NCI-H2196 treated with DMSO at 0.1 percent for 48 hours (cell line): ENCODE measurements around the gene ZFP82.

Source experiments
- DNase-seq: peaks from one replicate; lab custom pipeline; 2025; ENCODE audit not compliant: unreplicated experiment; lab: John Stamatoyannopoulos, UW

ZFP82 gene

DNA sequence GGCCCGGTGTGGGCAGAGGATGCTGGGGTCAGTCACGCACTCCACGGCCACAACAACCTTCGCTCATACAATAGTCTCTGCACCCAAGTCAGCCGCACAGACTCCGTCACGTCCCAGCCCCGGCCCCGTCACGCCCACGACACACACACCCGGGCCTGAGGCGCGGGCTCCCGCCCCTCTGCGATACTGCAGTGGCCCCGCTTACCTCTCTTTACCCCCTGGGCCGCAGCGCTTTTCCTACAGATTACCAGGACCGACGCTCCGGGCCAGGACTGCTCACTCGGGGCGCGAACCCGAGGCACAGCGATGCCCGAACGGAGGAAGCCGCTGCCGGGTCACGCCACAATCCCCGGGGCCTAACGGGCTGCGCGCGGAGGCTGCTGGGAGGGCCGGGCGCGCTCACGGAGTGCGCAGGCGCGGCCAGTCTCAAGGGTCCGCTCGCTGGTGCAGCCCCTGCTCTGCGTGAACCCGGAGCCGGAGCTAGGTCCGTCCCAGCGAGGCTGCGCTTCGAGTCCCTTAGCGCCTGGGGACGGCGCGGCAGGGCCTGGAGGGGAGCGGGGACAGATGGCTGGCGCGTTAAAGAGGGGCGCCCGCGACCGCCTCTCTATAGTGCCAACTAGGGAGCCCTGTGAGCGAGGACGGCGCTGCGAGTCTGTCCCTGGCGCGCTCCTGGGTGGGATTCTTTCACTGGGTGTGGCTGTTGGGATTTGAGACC, at the start of gene ZFP82:
Gene ZFP82 (minus strand): TSS at position 358 of the 715 bp plus-strand sequence. CDS start 8,855 bp downstream, outside the sequence.
- peak; percentile 56 for DNase-seq

DNA sequence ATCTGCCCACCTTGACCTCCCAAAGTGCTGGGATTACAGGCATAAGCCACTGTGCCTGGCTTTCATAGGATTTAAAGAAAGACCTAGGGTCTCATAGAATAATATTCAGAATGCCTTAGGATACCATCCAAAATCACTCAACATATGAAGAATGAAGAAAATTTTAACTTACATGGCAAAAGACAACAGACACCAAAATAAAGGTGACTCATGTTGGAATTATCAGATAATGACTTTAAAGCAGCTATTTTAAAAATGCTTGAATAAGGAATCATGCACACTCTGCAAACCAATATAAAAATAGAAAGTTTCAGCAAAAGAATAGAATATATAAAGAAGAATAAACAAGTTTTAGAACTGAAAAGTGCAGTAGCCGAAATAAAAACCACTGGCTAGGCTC, 41.6 kb upstream of the ZFP82 start:
- no peak for DNase-seq

DNA sequence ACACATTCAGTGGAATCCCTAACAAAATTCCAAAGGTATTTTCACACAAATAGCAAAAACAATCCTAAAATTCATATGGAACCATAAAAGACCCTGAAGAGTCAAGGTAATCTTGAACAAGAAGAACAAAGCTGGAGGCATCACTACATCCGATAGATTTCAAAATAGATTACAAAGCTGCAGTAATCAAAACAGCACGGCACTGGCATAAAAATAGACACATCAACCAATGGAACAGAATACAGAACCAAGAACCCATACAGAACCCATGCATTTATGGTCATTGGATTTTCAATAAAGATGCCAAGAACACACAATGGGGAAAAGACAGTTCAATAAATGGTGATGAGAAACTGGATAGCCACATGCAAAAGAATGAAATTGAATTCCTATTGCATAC, 38.4 kb upstream of the ZFP82 start:
- no peak for DNase-seq

DNA sequence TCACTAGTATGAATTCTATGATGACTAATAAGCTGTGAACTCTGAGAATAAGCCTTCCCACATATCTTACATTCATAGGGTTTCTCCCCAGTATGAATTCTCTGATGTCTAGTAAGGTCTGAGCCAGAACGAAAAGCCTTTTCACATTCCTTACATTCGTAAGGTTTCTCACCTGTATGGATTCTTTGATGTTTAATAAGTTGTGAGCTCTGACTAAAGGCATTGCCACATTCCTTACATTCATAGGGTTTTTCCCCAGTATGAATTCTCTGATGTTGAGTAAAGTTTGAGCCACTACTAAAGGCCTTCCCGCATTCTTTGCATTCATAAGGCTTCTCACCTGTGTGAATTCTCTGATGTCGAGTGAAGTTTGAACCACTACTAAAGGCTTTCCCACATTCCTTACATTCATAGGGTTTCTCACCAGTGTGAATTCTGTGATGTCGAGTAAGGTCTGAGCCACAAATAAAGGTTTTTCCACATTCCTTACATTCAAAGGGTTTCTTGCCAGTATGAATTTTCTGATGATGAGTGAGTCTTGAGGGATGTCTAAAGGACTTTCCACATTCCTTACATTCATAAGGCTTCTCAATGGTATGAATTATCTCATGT, 30.7 kb upstream of the ZFP82 start:
- no peak for DNase-seq

DNA sequence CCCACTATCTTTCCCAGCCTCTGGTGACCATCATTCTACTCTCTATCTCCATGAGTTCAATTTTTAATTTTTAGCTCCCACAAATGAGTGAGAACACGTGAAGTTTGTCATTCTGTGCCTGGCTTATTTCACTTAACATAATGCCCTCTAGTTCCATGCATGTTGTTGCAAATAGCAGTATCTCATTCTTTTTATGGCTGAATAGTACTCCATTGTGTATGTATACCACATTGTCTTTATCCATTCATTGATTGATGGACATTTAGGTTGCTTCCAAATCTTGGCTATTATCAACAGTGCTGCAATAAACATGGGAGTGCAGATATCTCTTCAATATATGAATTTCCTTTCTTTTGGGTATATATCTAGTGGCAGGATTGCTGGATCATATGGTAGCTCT, 22.9 kb upstream of the ZFP82 start:
- no peak for DNase-seq

DNA sequence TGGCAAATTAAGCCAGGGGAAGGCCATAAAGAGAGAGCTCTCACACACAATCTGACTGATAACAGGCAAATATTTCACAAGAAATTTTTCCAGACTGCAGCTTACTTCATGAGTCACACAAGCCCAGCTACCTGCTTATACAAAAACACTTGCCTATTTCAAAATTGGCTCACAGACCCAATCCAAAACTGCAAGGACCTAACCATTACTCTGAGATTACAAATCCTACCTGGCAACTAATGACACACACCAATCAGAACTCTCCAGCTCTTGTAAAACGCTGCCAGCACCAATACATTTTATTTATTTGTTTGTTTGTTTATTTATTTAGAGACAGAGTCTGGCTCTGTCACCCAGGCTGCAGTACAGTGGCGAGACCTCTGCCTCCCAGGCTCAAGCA, 18.1 kb upstream of the ZFP82 start:
- DNase-seq, result no peak

DNA sequence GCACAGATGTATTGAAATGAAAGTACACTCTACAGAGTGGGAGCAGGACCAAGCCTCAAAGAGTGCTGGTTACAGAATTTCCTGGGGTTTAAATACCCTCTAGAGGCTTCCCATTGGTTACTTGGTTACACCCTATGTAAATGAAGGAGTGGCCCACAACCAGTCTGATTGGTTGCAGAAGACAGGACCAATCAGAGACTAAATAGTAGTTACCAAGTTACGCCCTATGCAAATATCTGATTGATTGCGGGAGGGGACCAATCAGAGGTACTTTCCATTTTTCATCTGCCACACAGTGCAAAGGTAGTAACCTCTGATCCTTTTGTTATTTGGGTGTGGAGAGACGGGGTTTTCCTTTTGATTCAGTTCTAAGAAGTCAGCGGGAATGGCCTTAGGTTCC, 5.5 kb upstream of the ZFP82 start:
- no peak for DNase-seq

DNA sequence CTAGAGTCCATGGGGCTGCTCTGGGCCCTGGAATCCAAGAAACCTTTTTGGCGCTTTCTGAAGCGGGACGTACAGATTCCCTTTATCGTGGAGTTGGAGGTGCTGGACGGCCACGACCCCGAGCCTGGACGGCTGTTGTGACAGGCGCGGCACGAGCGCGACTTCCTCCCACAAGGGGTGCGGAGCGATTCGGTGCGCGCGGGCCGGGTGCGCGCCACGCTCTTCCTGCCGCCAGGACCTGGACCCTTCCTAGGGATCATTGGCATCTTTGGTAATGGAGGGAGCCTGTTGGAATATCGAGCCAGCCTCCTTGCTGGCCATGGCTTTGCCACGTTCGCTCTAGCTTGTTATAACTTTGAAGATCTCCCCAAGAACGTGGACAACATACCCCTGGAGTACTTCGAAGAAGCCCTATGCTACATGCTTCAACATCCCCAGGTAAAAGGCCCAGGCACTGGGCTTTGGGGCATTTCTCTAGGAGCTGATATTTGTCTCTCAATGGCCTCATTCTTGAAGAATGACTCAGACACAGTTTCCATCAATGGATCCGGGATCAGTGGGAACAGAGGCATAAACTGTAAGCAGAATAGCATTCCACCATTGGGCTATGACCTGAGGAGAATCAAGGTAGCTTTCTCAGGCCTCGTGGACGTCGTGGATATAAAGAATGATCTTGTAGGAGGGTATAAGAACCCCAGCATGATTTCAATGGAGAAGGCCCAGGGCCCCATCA, 3.5 kb upstream of the ZFP82 start:
- no peak for DNase-seq

DNA sequence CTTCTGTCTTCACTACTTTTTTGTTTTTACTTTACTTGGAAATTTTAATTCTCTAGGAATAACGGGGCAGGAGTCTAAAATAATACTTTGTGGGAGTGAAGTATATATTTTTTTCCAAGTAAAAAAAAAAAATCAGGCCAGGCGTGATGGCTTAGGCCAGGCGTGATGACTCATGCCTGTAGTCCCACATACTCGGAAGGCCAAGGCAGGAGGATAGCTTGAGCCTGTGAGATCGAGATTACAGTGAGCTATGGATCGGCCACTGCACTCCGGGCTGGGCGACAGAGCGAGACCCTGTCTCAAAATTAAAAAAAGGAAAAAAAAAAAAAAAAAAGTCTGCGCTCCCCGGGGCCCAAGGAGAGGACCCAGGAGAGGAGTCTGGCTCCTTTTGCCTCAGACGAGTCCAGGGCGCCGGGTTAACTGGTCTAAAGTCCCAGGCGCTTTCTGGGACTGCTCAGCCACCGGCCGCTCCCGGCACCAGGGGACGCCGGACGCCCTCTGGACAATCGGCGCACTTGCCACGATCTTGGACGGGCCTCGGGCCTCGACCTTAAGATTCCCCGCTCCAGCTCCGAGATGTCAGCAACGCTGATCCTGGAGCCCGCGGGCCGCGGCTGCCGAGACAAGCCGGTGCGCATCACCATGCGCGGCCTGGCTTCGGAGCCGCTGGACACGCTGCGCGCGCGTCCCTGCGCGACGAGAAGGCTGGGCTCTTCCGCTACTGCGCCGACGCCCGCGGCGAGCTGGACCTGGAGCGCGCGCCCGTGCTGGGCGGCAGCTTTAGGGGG, 2.7 kb upstream of the ZFP82 start:
- DNase-seq, result no peak

DNA sequence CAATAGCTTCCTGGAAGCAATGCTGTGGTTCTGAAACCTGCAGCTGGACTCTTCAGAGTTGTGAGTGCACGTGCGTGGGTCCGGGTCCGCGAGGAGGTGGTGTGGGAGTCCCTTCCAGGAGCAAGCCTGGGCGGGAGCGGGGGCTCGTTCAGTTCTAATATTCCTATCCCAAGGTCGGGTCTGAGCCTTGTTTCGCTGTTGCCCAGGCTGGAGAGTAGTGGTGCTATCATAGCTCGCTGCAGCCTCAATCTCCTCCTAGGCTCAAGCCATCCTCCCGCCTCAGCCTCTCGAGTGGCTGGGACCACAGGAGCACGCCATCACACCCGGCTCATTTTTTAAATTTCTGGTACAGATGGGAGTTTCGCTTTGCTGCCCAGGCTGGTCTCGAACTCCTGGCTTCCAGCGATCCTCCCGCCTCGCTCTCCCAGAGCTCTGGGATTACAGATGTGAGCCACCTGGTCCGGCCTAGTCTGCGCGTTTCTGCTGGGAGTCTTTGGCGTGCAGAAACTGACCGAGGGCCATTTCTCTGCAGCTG, 625 bp downstream of the ZFP82 start:
- no peak for DNase-seq

DNA sequence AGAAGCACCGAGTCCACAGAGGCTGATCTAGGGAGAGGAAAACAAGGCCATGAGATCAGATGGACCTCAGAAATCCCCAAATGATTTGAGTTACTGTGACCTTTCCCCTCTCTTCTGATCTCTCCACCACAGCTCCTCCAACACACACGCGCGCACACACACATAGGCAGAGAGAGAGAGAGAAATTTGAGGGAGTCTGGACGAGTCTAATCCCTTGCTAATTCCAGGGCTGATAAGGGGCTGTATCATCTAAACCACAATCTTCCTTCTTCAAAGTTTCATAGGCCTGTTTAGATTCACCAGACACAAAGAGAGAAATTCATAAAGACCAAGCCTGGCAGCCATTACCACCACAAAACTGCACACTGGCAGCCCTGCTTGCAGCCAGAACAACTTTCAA, 8.6 kb downstream of the ZFP82 start:
- no peak for DNase-seq

DNA sequence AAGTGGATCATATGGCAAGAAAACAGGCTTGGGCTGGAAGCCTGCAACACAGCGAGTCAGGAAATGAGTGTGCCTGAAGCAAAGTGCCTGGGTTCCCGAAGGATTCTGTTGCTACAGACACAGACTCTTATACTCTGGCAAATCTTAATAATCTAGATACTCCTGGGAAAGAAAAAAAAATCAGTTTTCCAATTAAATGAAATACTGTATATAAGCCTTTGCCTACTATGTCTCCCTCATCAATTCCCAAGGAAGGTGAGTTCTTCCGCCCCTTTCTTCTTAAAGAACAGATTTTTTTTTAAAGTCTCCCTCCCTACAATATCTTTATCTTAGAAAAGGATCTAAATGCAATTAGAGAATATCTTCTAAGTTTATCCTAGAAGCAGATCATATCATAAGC, 10.3 kb downstream of the ZFP82 start:
- no peak for DNase-seq

DNA sequence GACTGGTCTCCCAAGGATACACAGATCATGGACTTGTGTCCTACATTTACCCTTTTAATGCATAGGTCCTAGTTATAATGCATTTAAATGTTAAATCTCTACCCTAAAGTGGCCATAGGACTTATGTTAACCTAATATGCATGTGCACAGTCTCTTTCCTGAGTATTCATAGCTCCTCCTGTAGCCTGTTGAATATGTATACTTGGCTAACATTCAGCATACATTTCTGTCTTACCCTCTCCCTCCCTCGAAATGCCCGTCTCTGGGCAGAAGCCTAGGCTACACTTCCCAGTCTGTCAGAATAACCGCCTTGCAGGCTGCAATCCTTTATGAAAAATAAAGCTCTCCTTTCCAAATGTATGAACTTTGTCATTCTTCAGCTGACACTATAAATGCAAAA, 13.9 kb downstream of the ZFP82 start:
- no peak for DNase-seq

DNA sequence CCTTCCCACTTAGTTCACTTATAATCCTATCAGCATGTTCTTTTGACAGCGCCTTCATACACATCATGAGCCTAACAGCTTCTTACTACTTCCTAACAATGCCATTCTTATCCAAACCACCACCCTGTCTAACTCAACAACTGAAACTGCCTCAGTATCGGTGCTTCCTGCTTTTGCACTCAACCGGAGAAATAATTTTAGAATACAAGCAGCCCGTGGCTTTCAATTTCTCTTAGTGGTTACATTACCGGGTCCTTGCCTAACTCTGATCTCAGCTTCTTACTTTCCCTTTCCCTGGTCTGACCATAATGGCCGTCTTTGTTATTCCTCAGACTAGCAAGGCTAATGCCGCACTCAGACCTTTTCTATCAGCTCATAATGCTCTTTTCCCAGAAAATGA, 17.0 kb downstream of the ZFP82 start:
- DNase-seq, result no peak

DNA sequence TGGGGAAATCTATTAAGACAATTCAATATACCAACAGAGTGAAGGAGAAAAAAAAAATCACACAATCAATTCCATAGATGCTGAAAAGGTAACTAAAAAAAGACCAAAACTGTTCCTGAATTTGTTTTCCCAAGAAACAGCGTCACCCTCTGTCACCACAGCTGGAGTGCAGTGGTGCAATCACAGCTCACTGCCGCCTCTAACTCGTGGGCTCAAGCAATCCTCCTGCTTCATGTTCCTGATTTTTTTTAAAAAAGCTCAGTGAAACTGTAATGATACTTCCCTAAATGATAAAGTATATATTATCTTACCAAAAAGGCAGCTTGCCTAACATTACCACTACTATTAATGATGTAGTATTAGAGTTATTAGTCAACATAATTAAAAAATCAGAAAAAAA, 19.9 kb downstream of the ZFP82 start:
- no peak for DNase-seq

DNA sequence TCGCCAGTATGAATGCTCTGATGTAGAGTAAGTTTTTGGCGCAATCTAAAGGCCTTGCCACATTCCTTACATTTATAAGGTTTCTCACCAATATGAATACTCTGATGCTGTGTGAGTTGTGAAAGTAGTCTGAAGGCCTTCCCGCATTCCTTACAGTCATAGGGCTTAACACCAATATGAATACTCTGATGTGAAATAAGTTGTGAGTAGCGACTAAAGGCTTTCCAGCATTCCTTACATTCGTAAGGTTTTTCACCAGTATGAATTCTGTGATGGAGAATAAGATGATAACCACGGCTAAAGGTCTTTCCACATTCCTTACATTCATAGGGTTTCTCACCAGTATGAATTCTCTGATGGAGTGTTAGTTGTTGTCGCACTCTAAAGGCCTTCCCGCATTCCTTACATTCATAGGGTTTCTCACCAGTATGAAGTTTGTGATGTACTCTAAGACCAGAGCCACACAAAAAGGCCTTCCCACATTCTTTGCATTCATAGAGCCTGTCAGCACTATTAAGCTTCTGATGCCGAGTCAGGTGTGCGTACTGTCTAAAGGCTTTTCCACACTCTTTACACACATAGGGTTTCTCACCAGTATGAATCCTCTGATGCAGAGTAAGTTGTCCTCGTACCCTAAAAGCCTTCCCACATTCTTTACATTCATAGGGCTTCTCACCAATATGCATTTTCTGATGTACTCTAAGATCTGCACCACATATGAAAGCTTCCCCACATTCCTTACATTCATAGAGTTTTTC, 25.3 kb downstream of the ZFP82 start:
- no peak for DNase-seq

DNA sequence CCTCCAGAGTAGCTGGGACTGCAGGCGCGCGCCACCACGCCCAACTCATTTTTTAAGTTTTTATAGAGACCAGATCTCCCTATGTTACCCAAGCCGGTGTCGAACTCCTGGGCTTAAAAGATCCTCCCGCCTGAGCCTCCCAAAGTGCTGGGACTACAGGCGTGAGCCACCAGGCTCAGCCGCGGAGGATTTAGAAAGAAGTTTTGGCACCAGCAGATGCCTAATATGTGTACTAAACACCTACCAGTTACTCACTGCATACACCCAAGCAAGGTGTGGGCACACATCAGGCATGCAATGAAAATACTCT, 39.0 kb downstream of the ZFP82 start:
- no peak for DNase-seq

DNA sequence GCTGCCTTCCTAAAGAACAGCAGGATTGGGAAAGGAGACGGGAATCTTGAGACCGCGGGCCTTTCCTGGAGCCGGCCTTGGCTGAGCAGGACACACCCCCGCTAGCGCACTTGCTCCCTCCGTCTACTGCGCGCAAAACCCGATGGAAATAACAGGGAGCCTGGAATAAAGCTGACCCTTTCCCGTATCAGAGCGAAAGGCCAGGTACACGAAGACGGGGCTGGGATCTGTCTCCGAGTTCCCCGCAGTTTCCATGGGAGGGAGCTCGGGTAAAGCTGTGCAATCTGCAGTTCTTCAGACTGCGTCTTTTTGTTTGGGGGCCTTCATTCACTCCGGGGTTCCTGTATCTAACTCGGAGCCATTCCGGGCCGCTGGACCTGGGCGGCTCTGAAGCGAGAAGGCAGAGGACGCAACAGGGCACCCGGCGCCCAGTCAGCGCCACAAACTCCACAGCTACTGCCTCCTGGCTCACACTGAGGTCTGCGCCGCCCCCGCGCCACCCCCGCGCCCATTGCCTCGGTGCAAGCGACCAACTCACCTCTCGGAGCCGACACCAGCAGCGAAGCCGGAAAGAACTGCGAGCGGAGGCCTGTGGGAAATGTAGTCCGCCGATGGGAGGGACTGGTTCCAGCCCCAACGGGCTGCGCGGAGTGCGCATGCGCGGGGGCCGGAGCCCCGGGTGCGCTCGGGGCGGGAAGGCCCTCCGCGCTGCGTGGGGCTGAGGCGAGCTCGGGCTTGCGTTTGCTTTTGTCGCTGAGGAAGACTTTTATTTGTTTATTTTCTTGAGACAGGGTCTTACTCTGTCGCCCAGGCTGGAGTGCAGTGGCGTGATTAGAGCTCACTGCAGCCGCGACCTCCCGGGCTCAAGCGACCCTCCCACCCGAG, 39.6 kb downstream of the ZFP82 start, which contains the start of gene ZFP14:
Gene ZFP14 (minus strand): TSS at position 577 of the 885 bp plus-strand sequence. CDS start 11,309 bp downstream, outside the sequence.
- DNase-seq, result peak; percentile 95

DNA sequence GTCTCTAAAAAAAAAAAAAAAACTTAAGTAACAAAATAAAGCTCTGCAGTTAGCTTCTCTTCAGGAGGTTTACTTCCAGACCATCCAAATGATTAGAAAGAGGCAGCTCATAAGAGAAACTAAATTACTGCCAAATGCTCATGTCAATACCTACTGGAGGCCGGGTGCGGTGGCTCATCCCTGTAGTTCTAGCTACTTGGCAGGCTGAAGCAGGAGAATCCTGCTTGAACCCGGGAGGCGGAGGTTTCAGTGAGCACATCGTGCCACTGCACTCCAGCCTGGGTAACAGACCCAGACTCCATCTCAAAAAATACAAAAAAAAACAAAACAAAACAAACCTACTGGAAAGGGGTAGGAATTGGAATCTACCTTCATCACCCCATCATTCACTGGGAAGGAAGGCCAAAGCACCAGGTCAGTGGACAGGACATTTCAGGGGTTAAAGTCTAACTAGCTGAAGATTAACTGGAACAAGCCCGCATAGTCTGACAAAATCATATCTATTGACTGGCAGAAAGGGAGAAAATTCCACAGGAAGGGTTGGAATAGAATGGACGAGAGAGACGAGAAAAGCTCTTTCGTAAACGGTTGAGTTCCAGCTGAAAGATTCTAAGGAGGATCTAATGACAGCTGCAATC, 40.8 kb downstream of the ZFP82 start:
- no peak for DNase-seq
